Esophagus squamous epithelium (tissue), 4 donors: ENCODE measurements around the gene ANKRD65.

Experiments
- CTCF ChIP-seq, 6 experiments: fragments of 450-650 bp in 4 of 6; fragments of 200-600 bp in 2 of 6; sonication (generic) in 2 of 6; IDR thresholded peaks; one replicate each; pipeline ENCODE4 v1.5.1; 2016 to 2019; ENCODE audit warnings: antibody characterized with exemption in 6 of 6, mild to moderate bottlenecking in 4 of 6, moderate library complexity in 4 of 6
- POLR2A ChIP-seq, 4 donors: fragments of 450-650 bp; IDR thresholded peaks; one replicate each; pipeline ENCODE4 v1.6.1; 2017; ENCODE audit warnings: antibody characterized with exemption in 4 of 4, mild to moderate bottlenecking in 4 of 4, moderate library complexity in 3 of 4

GRCh38 chr1:1425426-1425752 lies 4.3 kb upstream of the ANKRD65 start:
- TF ChIP-seq POLR2A (IDR thresholded peaks at IDR 0.05) (no peak), CTCF (IDR thresholded peaks at IDR 0.05) (no peak)
